Measurements from ENCODE around the gene KCNK1. TPM values are rescaled to one million over a fixed set of nuclear protein-coding genes. Genes with fewer than 3 reads are reported as not detected.

KCNK1 gene
- total RNA-seq, 2 experiments from 2014 or later, result 0.18 TPM; not detected in 1

GRCh38 chr1:233707153-233707879 is 93.4 kb downstream of the KCNK1 start:
- DNase-seq, result no peak
- no peak for ATAC-seq
- Mint-ChIP-seq H3K9me3 (ENCODE audit: insufficient read depth) (no peaks in the 10 kb centered on the region), H3K27ac (no peak overlapping the region), H3K4me1 (ENCODE audit: low read depth) (no peaks in the 10 kb centered on the region), H3K4me3 (no peak overlapping the region), H3K36me3 (ENCODE audit: low read depth) (no peaks in the 10 kb centered on the region), H3K27me3 (ENCODE audit: low read depth) (peaks cover 3% of the 10 kb centered on the region)
- CTCF ChIA-PET, result no interaction called here
- POLR2A ChIA-PET, result no interaction called here

DNA sequence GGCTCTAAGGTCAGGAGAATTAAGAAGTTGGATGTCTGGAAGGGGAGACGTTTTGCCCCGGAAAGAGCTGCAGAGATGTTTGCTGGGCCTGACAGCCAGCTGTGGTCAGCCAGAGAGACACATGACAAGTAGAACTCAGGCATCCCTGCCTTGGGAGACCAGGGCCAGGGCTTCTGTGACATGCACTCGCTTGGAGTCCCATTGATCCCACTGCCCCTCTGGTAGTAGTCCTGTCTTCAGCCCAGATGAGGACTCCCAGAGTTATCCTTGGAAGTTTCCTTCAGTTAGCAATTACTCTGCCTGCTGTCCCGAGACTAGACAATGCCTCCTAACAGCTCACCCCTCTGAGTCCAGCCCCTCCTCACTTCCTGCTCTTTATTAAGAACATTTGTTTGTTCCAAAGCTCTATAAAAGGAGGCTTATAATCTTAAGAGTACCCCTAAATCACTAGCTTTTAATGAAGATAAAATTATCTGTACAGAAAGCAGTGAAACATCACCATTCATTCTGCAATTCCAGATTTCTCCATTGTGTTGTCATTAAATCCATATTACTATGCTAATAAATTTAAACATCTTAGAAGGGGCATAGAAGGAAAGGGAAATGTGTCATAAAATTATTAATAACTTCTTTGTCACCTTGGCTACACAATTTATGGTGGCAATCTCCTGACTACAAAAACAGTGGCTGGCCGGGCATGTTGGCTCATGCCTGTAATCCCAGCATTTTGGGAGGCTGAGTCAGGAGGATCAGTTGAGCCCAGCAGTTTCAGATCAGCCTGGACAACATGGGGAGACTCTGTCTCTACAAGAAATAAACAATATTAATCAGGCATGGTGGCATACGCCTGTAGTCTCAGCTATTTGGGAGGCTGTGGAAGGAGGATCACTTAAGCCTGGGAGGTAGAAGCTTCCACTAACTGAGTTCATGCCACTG is 94.2 kb downstream of the KCNK1 start:
- no peaks in the 10 kb centered on the region for H3K36me3 Mint-ChIP-seq (ENCODE audit: low read depth)

DNA sequence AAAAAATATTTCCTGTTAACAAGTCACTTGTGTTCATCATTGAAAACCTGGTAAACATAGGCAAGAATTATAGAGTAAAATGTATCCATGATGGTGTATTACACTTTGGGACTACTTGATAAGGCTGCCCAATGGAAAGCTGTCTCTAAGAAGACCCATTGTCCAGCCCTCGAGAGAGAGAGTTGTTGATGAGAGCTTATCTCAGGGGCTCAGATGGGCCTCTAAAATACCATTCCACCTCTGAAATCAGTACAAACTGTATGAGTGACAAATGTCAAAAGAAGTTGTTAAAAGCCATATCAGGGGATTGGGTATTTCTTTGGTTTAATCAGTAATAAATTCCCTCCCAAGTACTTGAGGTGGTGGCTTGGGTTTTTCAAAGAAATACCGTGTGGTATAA is 96.1 kb downstream of the KCNK1 start:
- CTCF ChIA-PET, result no interaction called here
- POLR2A ChIA-PET, result no interaction called here
- H3K4me1 Mint-ChIP-seq (ENCODE audit: low read depth), result no peaks in the 10 kb centered on the region
- no peak for ATAC-seq
- no peaks in the 10 kb centered on the region for H3K36me3 Mint-ChIP-seq (ENCODE audit: low read depth)
- no peaks in the 10 kb centered on the region for H3K9me3 Mint-ChIP-seq (ENCODE audit: insufficient read depth)
- no peak overlapping the region for H3K27ac Mint-ChIP-seq
- peaks cover 3% of the 10 kb centered on the region for H3K27me3 Mint-ChIP-seq (ENCODE audit: low read depth)
- no peak overlapping the region for H3K4me3 Mint-ChIP-seq
- no peak for DNase-seq

More for the DNA sequence above, 94.2 kb downstream of the KCNK1 start:
- no peak for DNase-seq
- ChIA-PET POLR2A (no interaction called here), CTCF (no interaction called here)
- Mint-ChIP-seq H3K27me3 (ENCODE audit: low read depth) (peaks cover 3% of the 10 kb centered on the region), H3K27ac (no peak overlapping the region), H3K9me3 (ENCODE audit: insufficient read depth) (no peaks in the 10 kb centered on the region), H3K4me1 (ENCODE audit: low read depth) (no peaks in the 10 kb centered on the region), H3K4me3 (no peak overlapping the region)
- ATAC-seq, result no peak

GRCh38 chr1:233710507-233710906 is 96.6 kb downstream of the KCNK1 start:
- H3K9me3 Mint-ChIP-seq (ENCODE audit: insufficient read depth), result no peaks in the 10 kb centered on the region
- CTCF ChIA-PET, result no interaction called here
- no peak for ATAC-seq

DNA sequence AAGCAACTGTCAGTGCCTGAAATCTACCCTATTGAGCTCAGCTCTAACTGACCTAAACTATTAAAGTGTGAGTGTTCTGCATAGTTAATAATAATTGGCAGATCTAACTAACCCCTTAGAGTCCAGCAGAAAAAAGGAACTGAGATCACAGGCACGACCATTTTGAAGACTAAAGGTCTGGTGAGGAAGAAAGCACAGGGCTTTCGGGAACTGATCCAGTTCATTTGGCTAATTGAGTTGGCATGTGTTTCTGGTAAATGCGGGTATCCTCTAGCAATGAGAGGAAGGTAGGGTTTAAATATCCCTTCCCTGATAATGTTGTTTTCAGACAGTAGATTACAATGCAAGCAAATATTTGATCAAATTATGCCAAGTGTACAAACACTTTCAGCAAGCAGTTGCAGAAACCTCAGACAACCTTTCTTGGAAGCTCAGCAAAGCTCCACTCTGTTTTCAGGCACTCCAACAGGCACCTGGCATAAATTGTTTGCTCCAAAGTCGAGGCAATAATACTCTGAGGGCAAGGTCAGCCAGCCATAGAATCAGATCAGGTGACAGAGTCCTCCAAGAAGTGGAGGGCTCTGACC is 100.8 kb downstream of the KCNK1 start:
- no peak for DNase-seq
- POLR2A ChIA-PET, result no interaction called here
- Mint-ChIP-seq H3K9me3 (ENCODE audit: insufficient read depth) (no peaks in the 10 kb centered on the region), H3K4me1 (ENCODE audit: low read depth) (no peaks in the 10 kb centered on the region), H3K27ac (no peak overlapping the region), H3K4me3 (no peak overlapping the region), H3K36me3 (ENCODE audit: low read depth) (no peaks in the 10 kb centered on the region), H3K27me3 (ENCODE audit: low read depth) (no peaks in the 10 kb centered on the region)
- ATAC-seq, result no peak
- CTCF ChIA-PET, result no interaction called here

More at GRCh38 chr1:233710507-233710906, 96.6 kb downstream of the KCNK1 start:
- H3K36me3 Mint-ChIP-seq (ENCODE audit: low read depth), result no peaks in the 10 kb centered on the region
- H3K27me3 Mint-ChIP-seq (ENCODE audit: low read depth), result peaks cover 3% of the 10 kb centered on the region
- H3K4me1 Mint-ChIP-seq (ENCODE audit: low read depth), result no peaks in the 10 kb centered on the region
- POLR2A ChIA-PET, result no interaction called here
- no peak overlapping the region for H3K27ac Mint-ChIP-seq
- no peak for DNase-seq
- H3K4me3 Mint-ChIP-seq, result no peak overlapping the region

DNA sequence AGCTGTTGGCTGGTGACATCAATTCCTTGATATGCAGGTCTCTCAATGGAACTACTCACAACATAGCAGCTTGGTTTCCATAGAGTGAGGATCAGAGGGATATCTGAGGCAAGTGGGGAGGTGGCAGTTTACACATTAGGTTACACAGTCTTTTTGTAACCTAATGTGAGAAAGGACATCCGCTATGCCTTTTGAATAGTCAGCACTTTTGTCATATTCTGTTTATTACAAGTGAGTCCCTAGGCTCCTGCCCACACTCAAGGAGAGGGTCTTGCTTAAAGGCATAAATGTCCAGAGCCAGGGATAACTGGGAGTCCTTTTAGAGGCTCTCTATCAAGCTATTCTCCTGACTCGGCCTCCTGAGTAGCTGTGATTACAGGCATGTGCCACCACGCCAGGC is 104.2 kb downstream of the KCNK1 start:
- Mint-ChIP-seq H3K9me3 (ENCODE audit: insufficient read depth) (no peaks in the 10 kb centered on the region), H3K4me3 (no peak overlapping the region), H3K27ac (no peak overlapping the region), H3K4me1 (ENCODE audit: low read depth) (no peaks in the 10 kb centered on the region), H3K27me3 (ENCODE audit: low read depth) (peaks cover 2% of the 10 kb centered on the region), H3K36me3 (ENCODE audit: low read depth) (no peaks in the 10 kb centered on the region)
- CTCF ChIA-PET, result no interaction called here
- ATAC-seq (no peak), DNase-seq (no peak)
- POLR2A ChIA-PET, result no interaction called here

- POLR2A ChIA-PET, result no interaction called here
- Mint-ChIP-seq H3K9me3 (ENCODE audit: insufficient read depth) (no peaks in the 10 kb centered on the region), H3K27me3 (ENCODE audit: low read depth) (peaks cover 2% of the 10 kb centered on the region), H3K27ac (no peak overlapping the region), H3K36me3 (ENCODE audit: low read depth) (no peaks in the 10 kb centered on the region), H3K4me1 (ENCODE audit: low read depth) (no peaks in the 10 kb centered on the region), H3K4me3 (no peak overlapping the region)
- CTCF ChIA-PET, result no interaction called here
- ATAC-seq (no peak), DNase-seq (no peak)
These were observed 105.9 kb downstream of the KCNK1 start for GRCh38 chr1:233719655-233720341.

- CTCF ChIA-PET, result no interaction called here
- no peak for DNase-seq
- ATAC-seq, result no peak
- POLR2A ChIA-PET, result no interaction called here
- Mint-ChIP-seq H3K9me3 (ENCODE audit: insufficient read depth) (no peaks in the 10 kb centered on the region), H3K4me3 (no peak overlapping the region), H3K36me3 (ENCODE audit: low read depth) (no peaks in the 10 kb centered on the region), H3K27ac (no peak overlapping the region), H3K4me1 (ENCODE audit: low read depth) (no peaks in the 10 kb centered on the region), H3K27me3 (ENCODE audit: low read depth) (peaks cover 2% of the 10 kb centered on the region)
These were observed 107.2 kb downstream of the KCNK1 start for GRCh38 chr1:233721004-233721595.

Small RNA genes lying within 50 kb of the gene (microRNA-seq; reads per million reads assigned to microRNA genes)
- not detected for gene MIR4427
